Nephron (organoid): Measurements from ENCODE around the gene HORMAD1.

Source experiments
- H3K27ac Mint-ChIP-seq, 3 experiments: 2 replicates each; pipeline ENCODE4 v1.8.0; 2020; ENCODE audit warnings: mixed read lengths in 3 of 3, mild to moderate bottlenecking in 2 of 3, moderate library complexity in 1 of 3
- H3K27me3 Mint-ChIP-seq: 2 replicates; pipeline ENCODE4 v1.8.0; 2021; ENCODE audit warnings: low read depth, mild to moderate bottlenecking, moderate library complexity, mixed read lengths
- H3K36me3 Mint-ChIP-seq: 2 replicates; pipeline ENCODE4 v1.8.0; 2020; ENCODE audit warnings: low read depth, mixed read lengths
- H3K4me1 Mint-ChIP-seq: 2 replicates; pipeline ENCODE4 v1.8.0; 2020; ENCODE audit warnings: mixed read lengths
- H3K4me3 Mint-ChIP-seq, 3 experiments: 2 replicates each; pipeline ENCODE4 v1.8.0; 2020; ENCODE audit warnings: mild to moderate bottlenecking in 3 of 3, mixed read lengths in 3 of 3, moderate library complexity in 2 of 3
- H3K9me3 Mint-ChIP-seq: 2 replicates; pipeline ENCODE4 v1.8.0; 2020; ENCODE audit warnings: mixed read lengths
- CTCF ChIP-seq, 3 experiments: fragments of 200-600 bp; sonication (generic); IDR thresholded peaks; one replicate each; pipeline ENCODE4 v1.5.0; 2021; ENCODE audit warnings: antibody characterized with exemption in 3 of 3; ENCODE audit not compliant: unreplicated experiment in 3 of 3

Gene HORMAD1

GRCh38 chr1:150696162-150696561, 24.5 kb downstream of the HORMAD1 start:
- no peaks in the 10 kb centered on the region for H3K27me3 Mint-ChIP-seq
- H3K27ac Mint-ChIP-seq: peak overlapping the region in 1 of 3 experiments; percentile 10
- no peaks in the 10 kb centered on the region for H3K9me3 Mint-ChIP-seq
- H3K36me3 Mint-ChIP-seq: peaks cover 20% of the 10 kb centered on the region
- H3K4me1 Mint-ChIP-seq: peaks cover 15% of the 10 kb centered on the region
- H3K4me3 Mint-ChIP-seq: peak overlapping the region; percentile 90 to 98 (median 98)
- no peak for TF ChIP-seq CTCF (IDR thresholded peaks at IDR 0.05; ENCODE audit: unreplicated experiment in 3 of 3)

- Mint-ChIP-seq H3K4me3 (peak overlapping the region; percentile 47 to 54 (median 50)), H3K36me3 (peaks cover 23% of the 10 kb centered on the region), H3K4me1 (peaks cover 15% of the 10 kb centered on the region), H3K9me3 (no peaks in the 10 kb centered on the region), H3K27me3 (no peaks in the 10 kb centered on the region), H3K27ac (no peak overlapping the region)
- TF ChIP-seq CTCF (IDR thresholded peaks at IDR 0.05; ENCODE audit: unreplicated experiment in 3 of 3): no peak
Observed at GRCh38 chr1:150695561-150695960, 25.1 kb downstream of the HORMAD1 start.

- TF ChIP-seq CTCF (IDR thresholded peaks at IDR 0.05; ENCODE audit: unreplicated experiment in 3 of 3): no peak
- H3K27me3 Mint-ChIP-seq: no peaks in the 10 kb centered on the region
- H3K4me3 Mint-ChIP-seq: no peak overlapping the region
- H3K27ac Mint-ChIP-seq: no peak overlapping the region
- H3K4me1 Mint-ChIP-seq: peaks cover 15% of the 10 kb centered on the region
- H3K36me3 Mint-ChIP-seq: peaks cover 31% of the 10 kb centered on the region
- no peaks in the 10 kb centered on the region for H3K9me3 Mint-ChIP-seq
Observed at GRCh38 chr1:150692720-150693119, 28.0 kb downstream of the HORMAD1 start.

GRCh38 chr1:150688763-150689162, 31.9 kb downstream of the HORMAD1 start:
- Mint-ChIP-seq H3K9me3 (no peaks in the 10 kb centered on the region), H3K4me3 (no peak overlapping the region), H3K27me3 (no peaks in the 10 kb centered on the region), H3K36me3 (peaks cover 33% of the 10 kb centered on the region), H3K27ac (no peak overlapping the region), H3K4me1 (no peaks in the 10 kb centered on the region)
- TF ChIP-seq CTCF (IDR thresholded peaks at IDR 0.05; ENCODE audit: unreplicated experiment in 3 of 3): no peak

GRCh38 chr1:150686275-150686674, 34.4 kb downstream of the HORMAD1 start:
- H3K4me3 Mint-ChIP-seq: no peak overlapping the region
- H3K27me3 Mint-ChIP-seq: no peaks in the 10 kb centered on the region
- H3K9me3 Mint-ChIP-seq: no peaks in the 10 kb centered on the region
- no peak overlapping the region for H3K27ac Mint-ChIP-seq
- no peak for TF ChIP-seq CTCF (IDR thresholded peaks at IDR 0.05; ENCODE audit: unreplicated experiment in 3 of 3)
- no peaks in the 10 kb centered on the region for H3K4me1 Mint-ChIP-seq
- peaks cover 27% of the 10 kb centered on the region for H3K36me3 Mint-ChIP-seq

DNA sequence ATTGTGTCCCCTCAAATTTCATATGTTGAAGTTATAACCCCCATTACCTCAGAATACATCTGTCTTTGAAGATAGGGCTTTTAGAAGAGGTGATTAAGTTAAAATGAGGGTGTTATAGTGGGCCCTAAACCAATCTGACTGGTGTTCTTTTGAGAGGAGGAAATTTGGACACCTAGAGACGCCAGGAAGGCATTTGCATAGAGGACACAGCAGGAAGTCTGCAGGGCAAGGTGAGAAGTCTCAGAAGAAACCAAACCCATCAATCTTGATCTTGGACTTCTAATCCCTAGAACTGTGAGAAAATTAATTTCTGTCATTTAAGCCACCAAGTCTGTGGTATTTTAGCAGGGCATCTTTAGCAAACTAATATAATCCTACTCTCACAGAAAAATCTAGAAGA, 36.8 kb downstream of the HORMAD1 start:
- no peak for TF ChIP-seq CTCF (IDR thresholded peaks at IDR 0.05; ENCODE audit: unreplicated experiment in 3 of 3)
- Mint-ChIP-seq H3K4me3 (no peak overlapping the region), H3K27me3 (no peaks in the 10 kb centered on the region), H3K9me3 (no peaks in the 10 kb centered on the region), H3K4me1 (no peaks in the 10 kb centered on the region), H3K36me3 (peaks cover 24% of the 10 kb centered on the region), H3K27ac (no peak overlapping the region)
